Measurements from ENCODE around the gene C2CD2. TPM values are rescaled to one million over a fixed set of nuclear protein-coding genes. Genes with fewer than 3 reads are reported as not detected.

C2CD2 gene
- total RNA-seq, 2 donors from 2014 or later, result 13.3 to 16.1 TPM

DNA sequence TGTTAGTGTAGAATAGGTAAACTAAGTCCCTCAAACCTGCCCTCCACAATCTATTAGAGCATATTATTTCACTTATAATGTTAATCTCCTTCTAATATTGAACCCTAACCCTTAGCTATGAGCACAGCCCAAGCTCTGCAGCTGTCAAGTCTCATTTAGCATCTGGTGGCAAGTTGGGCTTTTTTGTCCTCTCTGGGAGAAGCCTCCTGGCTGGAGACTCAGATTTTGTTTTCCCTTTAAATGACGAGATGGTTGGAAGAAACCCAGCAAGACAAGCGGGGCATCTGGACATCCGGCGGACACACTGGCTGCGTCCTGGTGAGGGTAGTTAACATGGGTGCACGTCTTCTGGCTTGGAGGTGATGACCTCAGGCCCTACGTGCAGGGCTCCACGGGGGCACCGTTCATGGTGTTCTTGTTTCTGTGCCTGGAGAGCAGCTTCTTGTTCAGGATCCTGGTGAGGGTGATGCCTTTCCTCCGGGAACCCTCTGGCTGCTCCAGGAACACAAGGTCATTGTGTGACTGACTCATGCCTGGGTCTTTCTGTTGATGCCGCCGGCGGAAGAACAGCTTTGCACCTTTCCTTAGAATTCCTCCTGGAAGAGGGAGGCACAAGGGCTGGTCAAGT is 65.0 kb downstream of the C2CD2 start:
- DNase-seq, result no peak
- no peaks in the 10 kb centered on the region for H3K27me3 ChIP-seq
- no peak overlapping the region for H3K27ac ChIP-seq
- intact Hi-C loops (cut with DNase I), result no loop called here
- no peaks in the 10 kb centered on the region for H3K4me1 ChIP-seq
- no peaks in the 10 kb centered on the region for H3K9me3 ChIP-seq
- TF ChIP-seq, protein P1, sequence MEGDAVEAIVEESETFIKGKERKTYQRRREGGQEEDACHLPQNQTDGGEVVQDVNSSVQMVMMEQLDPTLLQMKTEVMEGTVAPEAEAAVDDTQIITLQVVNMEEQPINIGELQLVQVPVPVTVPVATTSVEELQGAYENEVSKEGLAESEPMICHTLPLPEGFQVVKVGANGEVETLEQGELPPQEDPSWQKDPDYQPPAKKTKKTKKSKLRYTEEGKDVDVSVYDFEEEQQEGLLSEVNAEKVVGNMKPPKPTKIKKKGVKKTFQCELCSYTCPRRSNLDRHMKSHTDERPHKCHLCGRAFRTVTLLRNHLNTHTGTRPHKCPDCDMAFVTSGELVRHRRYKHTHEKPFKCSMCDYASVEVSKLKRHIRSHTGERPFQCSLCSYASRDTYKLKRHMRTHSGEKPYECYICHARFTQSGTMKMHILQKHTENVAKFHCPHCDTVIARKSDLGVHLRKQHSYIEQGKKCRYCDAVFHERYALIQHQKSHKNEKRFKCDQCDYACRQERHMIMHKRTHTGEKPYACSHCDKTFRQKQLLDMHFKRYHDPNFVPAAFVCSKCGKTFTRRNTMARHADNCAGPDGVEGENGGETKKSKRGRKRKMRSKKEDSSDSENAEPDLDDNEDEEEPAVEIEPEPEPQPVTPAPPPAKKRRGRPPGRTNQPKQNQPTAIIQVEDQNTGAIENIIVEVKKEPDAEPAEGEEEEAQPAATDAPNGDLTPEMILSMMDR (IDR thresholded peaks at IDR 0.05), result no peak
- no peaks in the 10 kb centered on the region for H3K36me3 ChIP-seq
- H3K4me3 ChIP-seq, result no peak overlapping the region
- no peak overlapping the region for H3K9ac ChIP-seq (ENCODE audit: low read depth in 2 of 2, low read length in 2 of 2)

- intact Hi-C loops (cut with DNase I), result no loop called here
- no peak for DNase-seq
- Histone ChIP-seq H3K9me3 (no peaks in the 10 kb centered on the region), H3K9ac (ENCODE audit: low read depth in 2 of 2, low read length in 2 of 2) (no peak overlapping the region), H3K36me3 (no peaks in the 10 kb centered on the region), H3K27me3 (no peaks in the 10 kb centered on the region), H3K4me1 (no peaks in the 10 kb centered on the region), H3K4me3 (no peak overlapping the region), H3K27ac (no peak overlapping the region)
- TF ChIP-seq, protein P1 (IDR thresholded peaks at IDR 0.05), result no peak
These were observed 66.2 kb downstream of the C2CD2 start for GRCh38 chr21:41887667-41888066.

DNA sequence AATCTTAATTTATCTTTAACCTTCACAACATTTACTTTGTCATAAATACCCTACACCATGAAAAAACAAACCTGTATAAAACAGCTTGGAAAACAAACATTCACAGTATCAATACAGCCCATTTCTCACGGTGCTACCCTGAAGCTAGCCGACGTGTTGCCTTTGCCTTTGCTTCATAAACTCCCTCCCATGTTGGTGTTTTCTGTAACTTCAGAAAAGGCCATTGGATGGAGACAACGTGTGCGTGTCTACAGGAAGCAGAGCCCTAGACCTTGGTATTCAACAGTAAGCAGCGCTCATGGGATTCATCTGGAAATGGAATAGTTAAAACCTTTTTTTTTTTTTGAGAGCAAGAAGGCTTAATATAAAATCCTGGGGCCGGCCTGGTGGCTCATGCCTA is 67.5 kb downstream of the C2CD2 start:
- Histone ChIP-seq H3K9me3 (no peaks in the 10 kb centered on the region), H3K36me3 (no peaks in the 10 kb centered on the region), H3K9ac (ENCODE audit: low read depth in 2 of 2, low read length in 2 of 2) (no peak overlapping the region), H3K27ac (no peak overlapping the region), H3K4me1 (no peaks in the 10 kb centered on the region), H3K27me3 (no peaks in the 10 kb centered on the region), H3K4me3 (no peak overlapping the region)
- TF ChIP-seq, protein P1 (IDR thresholded peaks at IDR 0.05), result no peak
- no peak for DNase-seq
- intact Hi-C loops (cut with DNase I), result no loop called here

GRCh38 chr21:41885341-41886024 is 68.3 kb downstream of the C2CD2 start:
- DNase-seq, result no peak
- no peaks in the 10 kb centered on the region for H3K27me3 ChIP-seq
- intact Hi-C loops (cut with DNase I), result no loop called here
- no peaks in the 10 kb centered on the region for H3K36me3 ChIP-seq
- H3K9ac ChIP-seq (ENCODE audit: low read depth in 2 of 2, low read length in 2 of 2), result no peak overlapping the region
- no peaks in the 10 kb centered on the region for H3K9me3 ChIP-seq
- H3K4me3 ChIP-seq, result no peak overlapping the region
- no peaks in the 10 kb centered on the region for H3K4me1 ChIP-seq
- H3K27ac ChIP-seq, result no peak overlapping the region
- TF ChIP-seq, protein P1 (IDR thresholded peaks at IDR 0.05), result no peak

- H3K9me3 ChIP-seq, result no peaks in the 10 kb centered on the region
- intact Hi-C loops (cut with DNase I), result loop anchor here (5.0 kb wide), 1 partner anchor 123 kb away; no protein-coding TSS in a partner anchor
- TF ChIP-seq, protein P1 (IDR thresholded peaks at IDR 0.05), result no peak
- no peak overlapping the region for H3K4me3 ChIP-seq
- H3K9ac ChIP-seq (ENCODE audit: low read depth in 2 of 2, low read length in 2 of 2), result no peak overlapping the region
- H3K36me3 ChIP-seq, result no peaks in the 10 kb centered on the region
- DNase-seq, result no peak
- H3K27me3 ChIP-seq, result no peaks in the 10 kb centered on the region
- no peak overlapping the region for H3K27ac ChIP-seq
- no peaks in the 10 kb centered on the region for H3K4me1 ChIP-seq
These were observed 69.3 kb downstream of the C2CD2 start for GRCh38 chr21:41884501-41885030.

Data from colonic mucosa (tissue), 4 donors.